ENCODE results near the gene PACS2. TPM values are rescaled to one million over a fixed set of nuclear protein-coding genes. Genes with fewer than 3 reads are reported as not detected.

Gene PACS2
- total RNA-seq, 1 donor from 2014 or later = 74.0 TPM

GRCh38 chr14:105375635-105376057 is 61.1 kb downstream of the PACS2 start:
- peak; percentile 72 for DNase-seq

- no peak for DNase-seq
Observed at GRCh38 chr14:105376521-105377440, 62.2 kb downstream of the PACS2 start.

GRCh38 chr14:105377555-105378182 is 63.1 kb downstream of the PACS2 start:
- DNase-seq = no peak

- no peak for DNase-seq
Observed at GRCh38 chr14:105378199-105378598, 63.7 kb downstream of the PACS2 start.

GRCh38 chr14:105378873-105379685 is 64.5 kb downstream of the PACS2 start:
- no peak for DNase-seq

- no peak for DNase-seq
Observed at GRCh38 chr14:105379946-105380345, 65.4 kb downstream of the PACS2 start.

- DNase-seq = no peak
Observed at GRCh38 chr14:105380756-105381155, 66.2 kb downstream of the PACS2 start.

GRCh38 chr14:105381446-105382342 is 67.1 kb downstream of the PACS2 start:
- DNase-seq = no peak

- no peak for DNase-seq
Observed at GRCh38 chr14:105382343-105383082, 68.0 kb downstream of the PACS2 start.

- no peak for DNase-seq
Observed at GRCh38 chr14:105383083-105383730, 68.7 kb downstream of the PACS2 start.

- no peak for DNase-seq
Observed at GRCh38 chr14:105384041-105384557, 69.6 kb downstream of the PACS2 start.

- DNase-seq = no peak
Observed at GRCh38 chr14:105384605-105385321, 70.2 kb downstream of the PACS2 start.

- no peak for DNase-seq
Observed at GRCh38 chr14:105385322-105385637, 70.7 kb downstream of the PACS2 start.

- no peak for DNase-seq
Observed at GRCh38 chr14:105385698-105386365, 71.3 kb downstream of the PACS2 start.

GRCh38 chr14:105386581-105387529 is 72.3 kb downstream of the PACS2 start:
- no peak for DNase-seq

GRCh38 chr14:105387530-105387922 is 73.0 kb downstream of the PACS2 start:
- no peak for DNase-seq

GRCh38 chr14:105388110-105388951 is 73.8 kb downstream of the PACS2 start:
- no peak for DNase-seq
